CD14-positive monocyte (primary cell): ENCODE results near the gene MRS2. TPM values are rescaled to one million over a fixed set of nuclear protein-coding genes. Genes with fewer than 3 reads are reported as not detected.

ENCODE experiments used
- DNase-seq, 3 donors: peaks; one replicate each; pipeline ENCODE4 v3.0.0-alpha.2; 2011 to 2022
- H2AFZ ChIP-seq: 2 replicates; pipeline ENCODE4 v1.6.0; 2012; ENCODE audit warnings: mild to moderate bottlenecking, low read depth, low read length, inconsistent platforms; ENCODE audit not compliant: insufficient read depth, poor library complexity, severe bottlenecking
- H3K27ac ChIP-seq, 2 donors: 1 replicate in 1 of 2; 2 replicates in 1 of 2; pipeline ENCODE4 v1.5.1; 2012 to 2013; ENCODE audit warnings: low read length in 2 of 2, control low read depth in 1 of 2, inconsistent platforms in 1 of 2, low read depth in 1 of 2, mild to moderate bottlenecking in 1 of 2
- H3K27me3 ChIP-seq, 2 donors: one replicate each; pipeline versions ENCODE4 v1.6.0 to v1.6.1; 2011 to 2013; ENCODE audit warnings: low read length in 2 of 2; ENCODE audit not compliant: control insufficient read depth in 2 of 2, insufficient read depth in 2 of 2
- H3K36me3 ChIP-seq, 2 donors: replicated peaks in 1 of 2; 1 replicate in 1 of 2; 2 replicates in 1 of 2; pipeline versions ENCODE4 v1.5.1 to v1.6.1; 2012 to 2013; ENCODE audit warnings: low read length in 2 of 2, control low read depth in 1 of 2, inconsistent platforms in 1 of 2, mild to moderate bottlenecking in 1 of 2; ENCODE audit not compliant: insufficient read depth in 2 of 2, control insufficient read depth in 1 of 2
- H3K4me1 ChIP-seq, 2 donors: 1 replicate in 1 of 2; 2 replicates in 1 of 2; pipeline versions ENCODE4 v1.5.1 to v1.6.1; 2012 to 2013; ENCODE audit warnings: low read length in 2 of 2, control low read depth in 1 of 2, inconsistent platforms in 1 of 2, mild to moderate bottlenecking in 1 of 2, moderate library complexity in 1 of 2; ENCODE audit not compliant: insufficient read depth in 2 of 2, control insufficient read depth in 1 of 2
- H3K4me2 ChIP-seq: replicated peaks from 2 replicates; pipeline ENCODE3; 2012; ENCODE audit warnings: low read length, moderate library complexity, mild to moderate bottlenecking; ENCODE audit not compliant: poor library complexity, severe bottlenecking; ENCODE audit errors: extremely low read depth
- H3K4me3 ChIP-seq, 3 experiments: fragments of 200-600 bp in 1 of 3; sonication (generic) in 1 of 3; replicated peaks in 1 of 3; 1 replicate in 2 of 3; 2 replicates in 1 of 3; pipeline ENCODE4 v1.5.1; 2011 to 2013; ENCODE audit warnings: low read length in 3 of 3, mild to moderate bottlenecking in 3 of 3, control low read depth in 2 of 3, low read depth in 2 of 3, inconsistent platforms in 1 of 3, moderate library complexity in 1 of 3
- H3K79me2 ChIP-seq: 2 replicates; pipeline ENCODE4 v1.6.0; 2012; ENCODE audit warnings: mild to moderate bottlenecking, control low read depth, inconsistent platforms, low read length, moderate library complexity; ENCODE audit not compliant: insufficient read depth
- H3K9ac ChIP-seq: 2 replicates; pipeline ENCODE4 v1.6.0; 2017; ENCODE audit warnings: low read length, mild to moderate bottlenecking; ENCODE audit not compliant: insufficient read depth, poor library complexity, severe bottlenecking
- H3K9me3 ChIP-seq, 2 donors: replicated peaks in 1 of 2; 1 replicate in 1 of 2; 2 replicates in 1 of 2; pipeline versions ENCODE4 v1.5.1 to v1.6.1; 2012 to 2013; ENCODE audit warnings: low read length in 2 of 2, control low read depth in 1 of 2; ENCODE audit not compliant: control insufficient read depth in 1 of 2, insufficient read depth in 1 of 2
- H4K20me1 ChIP-seq: 2 replicates; pipeline ENCODE4 v1.6.0; 2012; ENCODE audit warnings: mild to moderate bottlenecking, low read length, control low read depth, moderate library complexity; ENCODE audit not compliant: insufficient read depth
- H3K27ac Mint-ChIP-seq, 7 donors: one replicate each; pipeline ENCODE4 v1.8.0; 2020; ENCODE audit warnings: mild to moderate bottlenecking in 7 of 7, mixed read lengths in 7 of 7, moderate library complexity in 6 of 7, inconsistent platforms in 2 of 7
- H3K27me3 Mint-ChIP-seq, 3 donors: one replicate each; pipeline ENCODE4 v1.8.0; 2021 to 2022; ENCODE audit warnings: low read depth in 3 of 3, mild to moderate bottlenecking in 3 of 3, mixed read lengths in 3 of 3, moderate library complexity in 3 of 3, inconsistent platforms in 1 of 3
- H3K36me3 Mint-ChIP-seq, 2 donors: one replicate each; pipeline ENCODE4 v1.8.0; 2020; ENCODE audit warnings: mixed read lengths in 2 of 2, inconsistent platforms in 1 of 2, mild to moderate bottlenecking in 1 of 2
- H3K4me1 Mint-ChIP-seq: one replicate; pipeline ENCODE4 v1.8.0; 2020; ENCODE audit warnings: mild to moderate bottlenecking, mixed read lengths
- H3K4me3 Mint-ChIP-seq, 2 donors: one replicate each; pipeline ENCODE4 v1.8.0; 2020; ENCODE audit warnings: mild to moderate bottlenecking in 2 of 2, mixed read lengths in 2 of 2, moderate library complexity in 1 of 2
- H3K9me3 Mint-ChIP-seq, 7 donors: one replicate each; pipeline ENCODE4 v1.8.0; 2020 to 2022; ENCODE audit warnings: mixed read lengths in 7 of 7, mild to moderate bottlenecking in 6 of 7, moderate library complexity in 6 of 7, inconsistent platforms in 2 of 7
- WGBS: methylation state at CpG from one replicate; pipeline ENCODE4 v1.1.5; 2013; ENCODE audit warnings: missing lambda C conversion rate; ENCODE audit not compliant: insufficient coverage; 5-methylcytosine and 5-hydroxymethylcytosine counted together
- intact Hi-C, 2 donors: fragments of 100-400 bp; cut with micrococcal nuclease; formaldehyde crosslinking; loops; one replicate each; pipeline versions ENCODE4 v1.15.0 to v1.15.1; 2023
- polyA plus RNA-seq, 3 donors: library from polyadenylated mRNA; depleted of rRNA in 1 of 3; unstranded in 2 of 3; stranded (reverse) in 1 of 3; fragments of 300-500 nt in 2 of 3; fragments of >200 nt in 1 of 3; fragmentation: Illumina TruSeq in 2 of 3; gene quantifications; 1 replicate in 2 of 3; 2 replicates in 1 of 3; pipeline ENCODE4 v1.2.3, GENCODE V29; 2012 to 2021
- TF ChIP-seq, protein P1 (sequence below): fragments of 200-600 bp; IDR thresholded peaks from one replicate; pipeline ENCODE4 v1.8.0; 2022; ENCODE audit warnings: antibody characterized with exemption, mild to moderate bottlenecking

Gene MRS2
- polyA plus RNA-seq, 3 donors = 8.6 to 21.0 (median 19.3) TPM

DNA sequence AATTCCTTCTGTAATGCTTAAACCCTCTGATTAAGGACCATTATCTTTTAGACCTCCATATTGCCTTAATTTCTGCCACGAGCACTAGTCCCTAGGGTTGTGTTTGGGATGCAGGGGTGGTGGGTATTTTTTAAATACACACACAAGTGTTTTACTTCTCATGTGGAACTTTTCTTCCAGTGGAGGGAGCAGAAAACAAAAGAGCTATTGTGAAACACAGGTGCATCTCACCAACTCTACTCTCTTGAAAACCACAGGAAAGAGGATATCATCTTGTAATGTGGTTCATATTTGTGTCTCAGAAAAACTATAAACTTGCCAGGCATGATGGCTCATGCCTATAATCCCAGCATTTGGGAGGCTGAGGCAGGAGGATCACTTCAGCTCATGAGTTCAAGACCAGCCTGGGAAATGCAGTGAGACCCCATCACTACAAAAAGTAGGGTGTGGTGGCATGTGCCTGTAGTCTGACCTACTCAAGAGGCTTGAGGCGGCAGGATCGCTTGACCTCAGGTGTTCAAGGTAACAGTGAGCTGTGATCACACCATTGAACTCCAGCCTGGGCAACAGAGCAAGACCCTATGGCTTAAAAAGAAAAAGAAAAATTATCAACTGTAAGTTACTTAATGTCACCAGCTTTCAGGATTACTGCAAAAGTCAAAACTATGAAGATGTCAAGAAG is 37.3 kb downstream of the MRS2 start:
- Histone ChIP-seq H2AFZ (no peak overlapping the region), H3K79me2 (no peaks in the 10 kb centered on the region), H3K4me3 (no peak overlapping the region), H4K20me1 (no peaks in the 10 kb centered on the region), H3K9me3 (no peaks in the 10 kb centered on the region), H3K4me1 (no peaks in the 10 kb centered on the region), H3K36me3 (no peaks in the 10 kb centered on the region), H3K27ac (no peak overlapping the region), H3K4me2 (no peak overlapping the region), H3K27me3 (no peaks in the 10 kb centered on the region), H3K9ac (no peak overlapping the region)
- intact Hi-C loops = loop anchor here in 1 of 2 donors (10.0 kb wide), 1 partner anchor 255 kb away; no protein-coding TSS in a partner anchor
- peaks cover 0 to 6% of the 10 kb centered on the region in 2 donors for H3K36me3 Mint-ChIP-seq
- DNase-seq = no peak
- H3K9me3 Mint-ChIP-seq = no peaks in the 10 kb centered on the region
- TF ChIP-seq, protein P1, sequence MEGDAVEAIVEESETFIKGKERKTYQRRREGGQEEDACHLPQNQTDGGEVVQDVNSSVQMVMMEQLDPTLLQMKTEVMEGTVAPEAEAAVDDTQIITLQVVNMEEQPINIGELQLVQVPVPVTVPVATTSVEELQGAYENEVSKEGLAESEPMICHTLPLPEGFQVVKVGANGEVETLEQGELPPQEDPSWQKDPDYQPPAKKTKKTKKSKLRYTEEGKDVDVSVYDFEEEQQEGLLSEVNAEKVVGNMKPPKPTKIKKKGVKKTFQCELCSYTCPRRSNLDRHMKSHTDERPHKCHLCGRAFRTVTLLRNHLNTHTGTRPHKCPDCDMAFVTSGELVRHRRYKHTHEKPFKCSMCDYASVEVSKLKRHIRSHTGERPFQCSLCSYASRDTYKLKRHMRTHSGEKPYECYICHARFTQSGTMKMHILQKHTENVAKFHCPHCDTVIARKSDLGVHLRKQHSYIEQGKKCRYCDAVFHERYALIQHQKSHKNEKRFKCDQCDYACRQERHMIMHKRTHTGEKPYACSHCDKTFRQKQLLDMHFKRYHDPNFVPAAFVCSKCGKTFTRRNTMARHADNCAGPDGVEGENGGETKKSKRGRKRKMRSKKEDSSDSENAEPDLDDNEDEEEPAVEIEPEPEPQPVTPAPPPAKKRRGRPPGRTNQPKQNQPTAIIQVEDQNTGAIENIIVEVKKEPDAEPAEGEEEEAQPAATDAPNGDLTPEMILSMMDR = no peak
- H3K27me3 Mint-ChIP-seq = peaks cover 0 to 3% (median 2%) of the 10 kb centered on the region in 3 donors
- WGBS = 100% methylated on average over 2 of the region's 3 CpGs
- H3K4me3 Mint-ChIP-seq = no peak overlapping the region
- no peak overlapping the region for H3K27ac Mint-ChIP-seq
- H3K4me1 Mint-ChIP-seq = peaks cover 2% of the 10 kb centered on the region

- Mint-ChIP-seq H3K9me3 (no peaks in the 10 kb centered on the region), H3K27ac (no peak overlapping the region), H3K4me1 (no peaks in the 10 kb centered on the region), H3K4me3 (no peak overlapping the region), H3K27me3 (peaks cover 0 to 3% (median 0%) of the 10 kb centered on the region in 3 donors), H3K36me3 (peaks cover 0 to 6% of the 10 kb centered on the region in 2 donors)
- no peak overlapping the region for H3K27ac ChIP-seq
- WGBS = 69% methylated on average over 4 of the region's 16 CpGs
- TF ChIP-seq, protein P1 = no peak
- intact Hi-C loops = no loop called here
- H3K36me3 ChIP-seq = no peaks in the 10 kb centered on the region
- H3K4me1 ChIP-seq = no peaks in the 10 kb centered on the region
- H3K4me2 ChIP-seq = no peak overlapping the region
- H2AFZ ChIP-seq = no peak overlapping the region
- H3K79me2 ChIP-seq = no peaks in the 10 kb centered on the region
- DNase-seq = no peak
- H3K9me3 ChIP-seq = no peaks in the 10 kb centered on the region
- no peak overlapping the region for H3K9ac ChIP-seq
- no peaks in the 10 kb centered on the region for H3K27me3 ChIP-seq
- no peak overlapping the region for H3K4me3 ChIP-seq
- H4K20me1 ChIP-seq = no peaks in the 10 kb centered on the region
These were observed 38.3 kb downstream of the MRS2 start for GRCh38 chr6:24440897-24441598.
